H54 (cell line): ENCODE measurements around the gene TTC17.
A peak's percentile ranks its signal among the peaks of the same experiment; 100 is the strongest.
"Not testable (repeated sequence)": the region's sequence is repeated elsewhere in the genome, so short reads cannot be mapped to it uniquely, and the experiment has no call there.

Source experiments
- DNase-seq: peaks from one replicate; pipeline ENCODE4 v3.0.0; 2011; ENCODE audit warnings: low spot score, mixed read lengths; ENCODE audit not compliant: insufficient read length
- FAIRE-seq: peaks from 3 replicates; lab custom pipeline; 2011; peaks lifted over from hg19 to GRCh38; lab: Jason Lieb, UNC
- POLR2A ChIP-seq: IDR thresholded peaks from 2 replicates; pipeline ENCODE4 v1.6.1; 2011; ENCODE audit warnings: low read depth, mild to moderate bottlenecking, low read length

The TTC17 gene

GRCh38 chr11:43367382-43368178 lies 8.9 kb downstream of the TTC17 start:
- TF ChIP-seq POLR2A: no peak
- no peak for FAIRE-seq
- no peak for DNase-seq

GRCh38 chr11:43376065-43376464 lies 17.3 kb downstream of the TTC17 start:
- FAIRE-seq: peak; percentile 55
- no peak for TF ChIP-seq POLR2A
- no peak for DNase-seq

- peak; percentile 99 for FAIRE-seq
- TF ChIP-seq POLR2A: no peak
- peak; percentile 16 for DNase-seq
These were observed 17.9 kb downstream of the TTC17 start for GRCh38 chr11:43376594-43376993.

DNA sequence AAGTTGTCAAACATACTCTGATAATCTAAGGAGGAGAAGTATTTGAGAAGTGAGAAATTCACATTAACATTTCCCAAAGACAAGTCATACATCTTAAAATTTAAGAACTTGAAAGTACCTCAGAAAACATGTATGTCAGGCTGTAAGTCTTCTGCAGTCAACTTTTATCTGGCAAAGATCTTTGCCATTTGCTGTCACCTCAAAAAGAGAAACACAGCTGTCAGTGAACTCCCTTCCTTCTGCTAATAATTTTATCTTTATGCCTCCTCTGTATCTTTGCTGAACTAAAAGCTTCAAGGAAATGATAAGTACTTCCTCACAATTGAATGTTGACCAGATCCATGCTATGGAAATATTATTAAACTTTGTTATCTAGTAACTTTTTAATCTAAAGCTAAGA lies 18.7 kb downstream of the TTC17 start:
- peak; percentile 58 for FAIRE-seq
- DNase-seq: no peak
- TF ChIP-seq POLR2A: no peak

- TF ChIP-seq POLR2A: no peak
- no peak for DNase-seq
- peak; percentile 89 for FAIRE-seq
These were observed 20.2 kb downstream of the TTC17 start for GRCh38 chr11:43378897-43379296.

- FAIRE-seq (peak; percentile 52), DNase-seq (no peak)
- TF ChIP-seq POLR2A: no peak
These were observed 23.1 kb downstream of the TTC17 start for GRCh38 chr11:43381802-43382201.

DNA sequence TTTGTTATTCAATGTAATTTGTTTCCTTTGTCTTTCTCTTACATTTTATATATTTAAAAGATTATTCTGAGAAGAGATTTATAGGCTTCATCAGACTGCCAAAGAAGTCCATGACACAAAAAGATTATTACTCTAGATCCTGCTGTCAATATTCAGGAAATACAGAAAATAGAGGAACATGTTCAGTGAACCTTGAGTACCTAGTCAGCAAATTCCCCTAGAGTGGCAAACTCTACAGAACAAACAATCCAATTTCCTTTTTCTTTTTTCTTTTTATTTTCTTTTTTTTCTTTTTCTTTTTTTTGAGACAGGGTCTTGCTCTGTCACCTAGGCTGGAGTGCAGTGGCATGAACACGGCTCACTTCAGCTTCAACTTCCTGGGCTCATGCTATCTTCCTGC lies 23.9 kb downstream of the TTC17 start:
- no peak for DNase-seq
- no peak for TF ChIP-seq POLR2A
- FAIRE-seq: no peak

DNA sequence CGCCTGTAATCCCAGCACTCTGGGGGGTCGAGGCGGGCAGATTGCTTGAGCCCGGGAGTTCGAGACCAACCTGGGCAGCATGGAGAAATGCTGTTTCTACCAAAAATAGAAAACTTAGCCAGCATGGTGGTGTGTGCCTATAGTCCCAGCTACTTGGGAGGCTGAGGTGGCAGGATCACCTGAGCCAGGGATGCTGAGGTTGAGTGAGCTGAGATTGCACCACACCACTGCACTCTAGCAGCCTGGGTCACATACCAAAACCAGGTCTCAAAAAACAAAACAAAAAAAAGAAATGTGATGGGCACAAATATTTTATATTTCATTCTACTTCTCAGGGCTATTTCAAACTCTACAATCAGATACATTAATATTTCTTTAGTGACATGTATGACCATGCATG lies 25.7 kb downstream of the TTC17 start:
- FAIRE-seq (no peak), DNase-seq (no peak)
- TF ChIP-seq POLR2A: no peak

- FAIRE-seq (no peak), DNase-seq (no peak)
- TF ChIP-seq POLR2A: no peak
These were observed 34.0 kb downstream of the TTC17 start for GRCh38 chr11:43392713-43393112.

- no peak for DNase-seq
- FAIRE-seq: no peak
- TF ChIP-seq POLR2A: no peak
These were observed 35.1 kb downstream of the TTC17 start for GRCh38 chr11:43393765-43394355.

DNA sequence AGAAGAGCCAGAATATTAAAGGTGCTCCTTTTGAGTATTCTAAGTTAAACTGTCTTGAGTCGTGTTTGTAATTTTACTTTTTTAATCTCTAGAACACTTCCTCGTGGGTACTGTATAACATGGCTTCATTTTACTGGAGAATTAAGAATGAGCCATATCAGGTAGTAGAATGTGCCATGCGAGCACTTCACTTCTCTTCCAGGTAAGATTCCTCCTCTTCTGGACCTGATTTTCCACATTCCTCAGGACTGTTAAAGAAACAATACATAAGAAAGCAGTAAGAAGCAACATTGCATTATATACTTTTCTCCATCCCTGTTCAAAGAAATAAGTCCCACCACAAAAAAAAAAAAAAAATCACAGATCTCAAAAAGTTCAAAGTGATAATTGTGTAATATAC lies 37.9 kb downstream of the TTC17 start:
- FAIRE-seq: no peak
- TF ChIP-seq POLR2A: no peak
- DNase-seq: no peak

DNA sequence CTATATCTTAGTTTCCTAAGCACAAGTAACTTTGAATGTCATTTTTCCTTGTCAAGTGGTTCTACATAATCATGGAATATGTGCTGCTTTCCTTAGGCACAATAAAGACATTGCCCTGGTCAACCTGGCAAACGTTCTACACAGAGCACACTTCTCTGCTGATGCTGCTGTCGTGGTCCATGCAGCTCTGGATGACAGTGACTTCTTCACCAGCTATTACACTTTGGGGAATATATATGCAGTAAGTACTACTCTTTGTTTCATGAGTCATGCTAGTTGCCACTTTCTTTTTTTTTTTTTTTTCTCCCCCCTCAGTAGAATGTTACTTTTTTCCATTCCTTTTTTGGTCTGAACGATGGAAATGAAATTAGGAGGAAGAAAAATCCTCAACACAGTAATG lies 38.5 kb downstream of the TTC17 start:
- DNase-seq: no peak
- TF ChIP-seq POLR2A: no peak
- peak; percentile 36 for FAIRE-seq

DNA sequence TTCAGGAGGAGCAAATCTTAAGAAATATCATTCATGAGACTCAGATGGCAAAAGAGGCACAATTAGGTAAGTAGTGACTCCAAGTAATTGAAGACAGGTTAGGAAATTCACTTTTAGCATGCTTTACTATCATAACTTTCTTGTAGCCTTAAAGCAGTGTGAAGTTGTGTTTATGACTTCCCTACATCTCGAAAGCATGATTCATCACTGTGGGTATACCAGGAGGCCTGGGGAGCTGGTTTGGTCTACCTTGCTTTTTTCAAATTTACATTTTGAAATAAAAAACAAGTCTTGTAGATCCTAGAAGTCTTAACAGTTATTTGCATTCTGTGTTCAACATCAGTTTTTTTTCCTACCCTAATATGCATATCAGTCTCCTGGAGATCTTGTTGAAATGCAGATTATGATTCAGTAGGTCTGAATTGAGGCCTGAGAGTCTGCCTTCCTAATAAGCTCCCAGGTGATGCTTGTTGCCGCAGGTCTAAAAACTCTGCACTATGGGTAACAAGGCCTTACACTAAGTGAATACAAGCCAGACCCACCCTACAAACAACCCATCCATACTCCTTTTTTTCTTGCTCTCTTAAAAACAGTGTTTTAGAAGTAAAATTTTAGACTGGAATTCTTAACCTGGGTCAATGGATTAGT lies 41.4 kb downstream of the TTC17 start:
- DNase-seq: no peak
- TF ChIP-seq POLR2A: no peak
- peak; percentile 15 for FAIRE-seq

GRCh38 chr11:43401252-43401651 lies 42.5 kb downstream of the TTC17 start:
- FAIRE-seq: no peak
- no peak for TF ChIP-seq POLR2A
- no peak for DNase-seq

GRCh38 chr11:43401811-43402210 lies 43.1 kb downstream of the TTC17 start:
- FAIRE-seq: not testable (repeated sequence)

More at GRCh38 chr11:43401811-43402210, 43.1 kb downstream of the TTC17 start:
- not testable (repeated sequence) for DNase-seq
